Activated T-cell treated with anti-CD3 and anti-CD28 coated beads, Interleukin-2, amount 50 U/mL, for 48 hours (primary cell): ENCODE results near the gene C1orf105.

Experiments used
- DNase-seq, 2 experiments: peaks; one replicate each; pipeline ENCODE4 v3.0.0-alpha.2; 2020

The C1orf105 gene

DNA sequence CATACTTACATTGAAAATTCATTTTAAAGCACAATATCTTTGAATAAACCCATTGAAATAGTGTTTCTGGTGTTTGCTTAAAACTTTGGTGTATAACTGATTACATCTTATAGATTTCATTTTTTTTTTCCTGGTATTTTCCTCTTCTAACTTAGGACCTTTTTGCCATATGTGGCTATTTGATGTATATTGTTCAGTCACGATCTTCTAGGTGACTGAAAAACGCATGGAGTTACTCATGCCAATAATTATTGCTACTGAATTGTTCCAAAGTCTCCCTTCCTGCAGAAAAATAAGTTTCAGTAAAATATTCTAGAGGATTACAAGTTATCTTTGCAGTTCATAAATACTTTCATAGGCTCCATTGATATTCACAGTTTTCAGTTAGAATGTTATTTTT is 22.9 kb upstream of the C1orf105 start:
- DNase-seq = no peak

DNA sequence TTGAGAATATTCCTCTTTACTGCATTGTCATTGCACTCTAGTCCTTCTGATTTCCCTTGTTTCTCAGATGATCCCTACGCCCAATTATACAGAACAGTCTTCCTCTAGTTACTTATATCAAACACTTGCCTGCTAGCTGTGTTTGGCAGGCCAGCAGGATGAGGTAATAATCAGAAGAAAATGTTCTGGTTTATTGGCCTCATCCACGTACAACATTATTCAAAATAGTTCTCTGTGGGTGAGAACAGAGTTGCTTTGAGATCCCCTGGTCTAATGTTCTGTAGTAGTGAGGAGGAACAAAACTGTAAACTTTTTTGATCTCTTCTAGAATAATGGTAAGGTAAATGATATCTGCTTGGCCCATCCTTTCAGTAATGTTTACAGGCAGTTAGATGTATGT is 22.3 kb upstream of the C1orf105 start:
- no peak for DNase-seq

DNA sequence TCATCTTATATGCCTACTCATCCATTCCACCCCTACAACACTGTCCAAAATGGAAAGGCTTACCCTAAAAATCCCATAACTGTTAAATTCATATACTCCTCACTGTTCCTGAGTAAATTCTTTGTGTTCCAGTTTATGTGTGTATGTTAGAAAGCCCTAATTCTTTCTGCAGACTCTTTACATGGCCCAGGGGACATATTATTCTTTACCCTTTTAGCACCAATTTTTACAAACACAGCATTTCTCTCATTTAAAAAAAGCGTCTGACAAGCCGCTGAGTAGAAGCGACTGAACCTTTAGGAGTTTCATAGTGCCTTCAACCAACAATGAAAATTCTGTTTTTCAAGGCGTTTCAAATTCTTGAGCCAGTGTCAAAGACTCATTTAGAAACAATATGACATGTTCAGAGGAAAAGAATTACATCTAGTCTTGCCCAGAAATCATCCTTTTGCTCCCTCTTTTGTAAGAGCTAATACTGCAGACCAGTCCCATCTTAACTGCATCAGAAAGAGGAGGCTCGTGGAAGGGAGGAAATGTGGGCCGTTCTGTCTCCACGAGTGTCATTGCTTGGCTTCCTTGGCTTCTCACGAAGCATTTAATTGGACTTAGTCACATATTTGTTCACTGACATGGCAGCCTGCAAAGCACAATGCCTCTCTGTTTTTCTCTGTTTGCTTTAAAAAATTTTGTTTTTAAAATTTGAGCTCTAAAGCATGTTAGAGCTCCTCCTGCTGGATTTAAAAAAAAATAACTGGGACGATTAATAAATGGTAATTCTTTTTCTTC is 21.3 kb upstream of the C1orf105 start:
- DNase-seq = peak; percentile 45 to 47

DNA sequence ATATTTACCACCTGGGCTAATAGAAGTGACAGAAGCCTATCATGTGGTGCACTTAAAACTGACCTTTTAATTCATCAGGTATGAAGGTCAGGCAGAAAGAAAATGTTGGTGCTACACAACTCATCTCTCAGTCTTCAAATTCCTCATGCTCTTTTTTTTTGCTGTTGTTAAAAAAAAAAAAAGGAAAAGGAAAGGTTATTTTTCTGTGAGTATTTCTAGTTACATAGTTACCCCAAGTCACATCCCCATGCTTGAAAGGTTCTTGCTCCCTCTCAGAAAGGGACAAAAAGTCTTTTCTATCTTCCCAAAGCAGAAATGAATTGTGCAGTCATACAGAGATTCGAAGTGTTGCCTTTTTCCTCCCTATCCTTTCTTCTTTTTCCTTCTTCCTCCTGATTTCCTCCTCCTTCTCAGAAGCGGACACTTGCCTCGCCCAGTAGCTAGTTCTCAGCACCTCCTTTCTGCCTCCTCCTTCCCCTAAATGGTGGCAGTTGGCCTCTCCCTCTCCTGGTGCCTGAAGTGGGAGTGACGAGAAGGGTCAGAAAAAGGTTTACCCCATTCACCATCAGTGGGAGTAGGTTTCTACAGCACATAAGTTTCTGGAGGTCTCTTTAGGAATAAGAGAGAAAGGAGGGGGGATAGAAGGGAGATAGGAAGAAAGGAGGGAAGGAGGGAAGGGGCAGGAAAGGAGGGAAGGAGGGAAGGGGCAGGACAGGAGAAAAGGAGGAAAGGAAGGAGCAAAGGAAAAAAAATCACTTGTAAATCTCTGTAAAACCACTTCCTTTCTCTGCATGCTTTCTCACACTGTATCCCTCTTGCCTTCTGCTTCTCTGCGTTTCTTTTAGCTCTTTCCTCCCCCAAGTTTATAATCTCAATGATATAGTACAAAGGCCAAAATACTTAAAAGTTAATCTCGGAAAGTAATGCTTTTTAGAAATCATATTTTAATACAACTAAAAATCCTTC is 20.4 kb upstream of the C1orf105 start:
- DNase-seq = no peak

DNA sequence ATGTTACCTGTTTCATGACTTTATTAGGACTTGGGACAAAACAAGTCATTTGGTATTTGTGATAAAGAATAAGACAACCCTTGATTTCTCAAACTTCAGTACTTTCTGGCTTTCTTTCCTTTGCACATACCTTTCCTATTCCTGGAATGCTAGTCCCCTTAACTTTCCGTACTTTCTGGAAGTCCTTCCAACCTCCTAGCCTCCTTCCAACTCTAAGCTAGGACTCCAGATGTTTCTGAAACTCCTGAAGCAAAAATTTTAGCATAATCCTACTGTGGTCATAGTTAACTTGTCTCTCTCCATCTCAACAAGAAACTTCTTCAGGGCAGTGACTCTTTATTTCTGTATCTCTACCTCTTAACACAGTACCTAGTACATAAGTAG is 19.8 kb upstream of the C1orf105 start:
- DNase-seq = no peak

DNA sequence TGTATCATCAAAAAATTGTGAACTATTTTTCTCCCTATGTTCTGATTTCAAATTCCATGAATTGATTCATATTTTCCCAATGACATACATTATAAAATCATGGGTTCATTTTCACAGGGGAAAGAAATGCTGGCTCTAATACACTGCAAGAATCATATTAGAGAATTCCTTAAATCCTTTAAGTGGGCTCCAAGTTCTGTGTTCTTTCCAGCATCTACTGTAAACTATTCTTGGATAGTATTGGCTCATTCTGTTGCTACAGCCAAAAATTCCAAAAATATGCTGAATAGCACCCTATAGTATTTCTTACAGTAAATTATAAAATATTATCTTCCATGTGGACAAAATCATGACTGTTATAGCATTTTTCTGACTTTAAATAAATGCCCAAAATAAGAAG is 19.0 kb upstream of the C1orf105 start:
- no peak for DNase-seq

DNA sequence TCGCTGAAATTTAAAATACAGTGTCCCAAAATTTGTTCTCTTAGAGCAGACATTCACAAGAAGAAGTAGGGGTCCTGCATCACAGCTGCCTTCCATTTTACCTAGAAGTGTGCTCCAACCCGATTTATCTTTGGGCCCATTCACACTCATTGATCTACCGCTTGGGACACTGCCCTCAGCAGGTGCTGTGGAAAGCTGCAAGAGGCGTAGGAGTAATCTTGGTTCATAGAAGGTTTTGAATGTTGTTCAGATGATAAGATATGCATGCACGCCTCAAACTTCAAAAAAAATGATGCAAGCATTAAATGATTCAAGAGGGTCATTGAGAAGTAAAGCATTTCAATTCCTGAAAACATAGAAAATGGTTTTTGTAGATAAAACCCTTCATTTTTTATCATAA is 18.6 kb upstream of the C1orf105 start:
- DNase-seq = no peak

DNA sequence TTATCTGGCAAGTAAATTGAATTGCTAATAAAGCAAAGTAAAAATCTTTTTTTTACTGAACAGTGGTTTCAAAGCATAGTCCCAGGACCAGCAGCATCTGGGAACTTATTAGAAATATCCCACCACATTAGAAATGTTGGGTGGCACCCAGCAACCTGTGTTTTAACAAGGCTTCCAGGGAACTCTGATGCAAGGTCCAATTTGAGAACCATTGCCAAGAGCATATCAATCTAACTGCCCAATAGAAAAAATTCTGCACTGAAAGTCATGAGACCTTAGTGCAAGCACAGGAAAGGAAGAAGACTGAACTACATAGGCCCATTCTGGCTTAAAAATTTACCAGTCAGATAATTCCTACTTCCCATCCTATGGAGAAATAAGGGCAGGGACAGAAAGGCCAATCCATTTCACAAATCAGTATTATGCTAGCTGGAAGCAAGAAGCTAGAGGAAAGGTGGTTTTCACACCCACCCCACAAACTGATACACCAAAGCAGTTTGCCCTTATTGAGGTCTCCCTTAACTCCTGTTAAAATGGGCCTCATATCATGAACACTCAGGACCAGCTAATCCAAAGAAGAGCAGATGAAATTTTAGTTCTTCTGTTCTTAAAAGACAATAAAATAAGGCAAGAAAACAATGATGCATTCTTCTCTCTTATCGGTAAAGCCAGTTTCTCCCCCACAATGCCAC is 17.5 kb upstream of the C1orf105 start:
- no peak for DNase-seq

DNA sequence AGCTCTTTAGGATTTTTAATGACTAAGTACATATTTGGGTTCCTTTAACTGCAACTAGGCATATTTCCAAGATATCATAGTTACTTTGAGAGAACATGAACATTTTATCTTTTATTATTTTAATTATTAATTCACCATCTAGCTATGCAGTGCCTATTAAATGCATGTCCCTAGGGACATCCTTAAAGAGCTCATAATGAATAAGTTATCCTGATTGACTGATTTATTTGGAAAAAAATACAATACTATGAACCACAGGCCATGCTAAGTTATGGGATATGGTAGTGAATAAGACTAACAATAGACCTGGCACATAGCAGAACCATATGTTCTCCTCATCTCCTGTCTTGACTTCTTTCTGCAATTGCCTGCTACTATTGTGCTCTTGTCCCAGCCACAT is 16.4 kb upstream of the C1orf105 start:
- no peak for DNase-seq

DNA sequence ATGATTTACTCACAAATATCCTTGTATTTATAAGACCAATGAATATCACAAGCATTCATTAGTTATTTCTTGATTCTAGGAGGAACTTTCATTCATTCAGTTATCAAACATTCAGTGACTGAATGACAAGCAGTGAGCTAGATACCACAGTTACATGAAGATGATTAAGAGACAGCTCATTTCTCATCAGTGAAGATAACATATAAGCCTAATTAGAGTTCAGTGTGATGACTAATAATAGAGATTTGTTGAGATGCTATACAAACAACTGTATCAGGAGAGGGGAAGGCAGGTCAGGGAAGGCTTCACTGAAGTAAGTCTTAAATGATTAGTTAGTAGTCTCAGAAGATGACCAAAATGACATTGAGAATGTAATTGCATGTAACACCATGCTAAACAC is 14.6 kb upstream of the C1orf105 start:
- no peak for DNase-seq

DNA sequence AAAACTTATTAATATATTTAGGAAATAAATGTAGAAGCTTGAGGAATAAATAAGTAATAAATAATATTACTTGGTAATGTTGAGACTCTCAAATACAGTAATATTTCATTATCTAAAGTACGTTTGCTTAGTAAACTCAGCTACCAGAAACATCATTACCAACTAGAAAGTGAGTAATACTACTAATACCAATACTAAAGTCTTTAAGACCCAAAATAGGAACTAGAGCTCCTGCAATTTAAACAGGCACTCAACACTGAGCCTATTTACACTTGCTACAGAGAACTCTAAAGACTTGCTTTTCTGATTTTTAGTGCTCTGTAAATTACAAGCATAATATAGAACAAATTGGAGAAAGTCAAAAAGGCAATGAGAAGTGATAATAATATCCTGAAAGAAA is 13.5 kb upstream of the C1orf105 start:
- DNase-seq = no peak

DNA sequence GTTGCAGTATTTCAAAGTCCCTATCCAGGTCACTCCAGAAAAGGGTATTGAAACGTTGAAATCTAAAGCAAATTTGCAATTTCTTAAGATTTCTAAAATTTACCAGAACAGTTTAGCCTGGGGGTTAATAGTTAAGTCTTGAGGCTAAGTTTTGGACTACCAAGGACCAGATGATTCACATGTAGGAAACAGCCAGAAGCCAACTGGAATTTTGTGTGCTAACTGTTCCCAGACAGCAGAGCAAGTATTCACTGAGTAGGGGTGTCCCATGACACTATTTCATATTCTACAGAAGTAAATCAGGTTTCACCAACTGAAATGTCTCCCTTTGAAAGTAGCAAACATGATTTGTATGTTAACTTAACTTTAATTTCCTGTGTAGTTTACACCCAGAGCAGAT is 11.5 kb upstream of the C1orf105 start:
- DNase-seq = no peak

DNA sequence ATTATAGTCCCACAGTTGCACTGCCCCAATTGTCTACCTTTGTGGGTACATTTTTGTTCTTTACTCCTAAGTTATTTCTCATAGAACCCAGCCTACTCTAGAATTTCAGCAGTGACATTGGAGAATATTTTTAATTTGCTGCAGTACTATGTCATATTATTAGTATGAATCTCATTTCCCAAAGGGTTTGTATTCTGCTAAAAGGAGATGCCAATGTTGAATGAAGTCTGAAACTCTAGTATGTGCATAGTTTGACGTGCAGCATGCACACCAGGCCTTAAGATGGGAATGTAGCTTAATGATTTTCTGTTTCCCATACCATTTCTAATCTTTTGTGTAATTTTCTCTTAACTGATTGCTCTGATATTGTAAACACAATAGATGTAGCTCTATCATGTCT is 10.5 kb upstream of the C1orf105 start:
- no peak for DNase-seq

DNA sequence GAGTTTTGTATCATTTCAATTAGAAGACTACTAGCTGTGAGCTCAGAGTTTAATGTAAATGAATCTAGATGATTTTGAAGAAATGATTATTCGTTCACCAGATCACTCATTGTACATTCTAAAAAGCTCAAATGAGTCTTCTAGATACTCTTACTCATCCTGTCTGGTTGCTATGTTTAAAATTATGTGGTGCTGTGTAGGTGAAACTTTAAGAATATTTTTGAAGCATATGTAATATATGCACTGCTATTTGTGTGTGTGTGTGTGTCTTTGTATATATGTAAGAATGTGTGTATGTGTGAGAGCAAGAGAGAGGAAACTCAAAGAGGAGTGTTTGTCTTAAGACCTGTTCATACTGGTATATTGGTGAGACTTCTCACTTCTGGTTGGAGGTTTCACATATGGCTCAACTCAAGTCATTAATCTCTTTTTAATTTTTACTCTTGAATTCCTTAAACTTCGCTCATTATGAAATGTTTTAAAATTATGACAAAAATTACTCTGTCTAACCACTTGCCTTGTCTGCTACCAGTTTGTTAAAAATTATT is 8.6 kb upstream of the C1orf105 start:
- no peak for DNase-seq

DNA sequence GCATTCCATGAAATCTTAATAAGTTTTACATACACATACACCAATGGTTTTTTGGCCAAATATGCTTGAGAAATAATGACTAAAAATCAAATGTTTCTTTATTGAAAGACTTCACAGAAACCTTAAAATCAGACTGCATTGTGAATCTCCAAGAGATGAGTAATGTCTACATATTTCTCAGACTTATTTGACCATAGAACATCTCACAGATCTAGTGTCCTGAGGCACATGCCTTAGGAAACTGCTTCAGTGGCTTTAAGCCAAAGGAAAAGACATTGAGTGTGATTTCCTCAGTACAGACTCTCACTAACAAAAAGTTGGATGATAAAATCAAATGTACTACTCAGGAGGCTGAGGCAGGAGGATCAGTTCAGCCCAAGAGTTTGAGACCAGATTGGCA is 6.2 kb upstream of the C1orf105 start:
- DNase-seq = no peak

DNA sequence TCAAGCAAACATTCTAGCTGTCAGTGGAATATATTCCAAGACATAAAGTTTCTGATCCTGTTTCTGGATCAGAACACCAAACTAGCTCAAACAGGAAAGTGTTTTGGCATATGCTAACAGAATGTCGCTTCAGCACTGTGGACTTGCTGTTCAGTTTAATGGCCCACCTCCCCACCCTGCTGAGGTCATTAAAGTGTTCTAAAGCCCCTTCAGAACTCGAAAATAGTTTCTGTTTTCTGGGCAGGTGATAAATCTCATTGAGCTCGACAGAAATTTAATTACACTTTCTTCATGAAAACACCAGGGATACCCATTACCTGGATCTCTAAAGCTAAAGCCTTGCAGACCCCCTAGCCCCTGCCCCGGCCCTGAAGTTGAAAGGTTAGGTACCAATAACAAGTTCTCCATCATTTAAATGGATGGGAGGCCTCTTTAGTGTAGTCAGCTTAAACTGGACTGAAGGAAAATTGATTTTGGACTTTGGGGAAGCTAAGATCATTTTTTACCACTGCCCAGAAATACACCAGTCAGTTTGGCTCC is 3.9 kb upstream of the C1orf105 start:
- DNase-seq = no peak

DNA sequence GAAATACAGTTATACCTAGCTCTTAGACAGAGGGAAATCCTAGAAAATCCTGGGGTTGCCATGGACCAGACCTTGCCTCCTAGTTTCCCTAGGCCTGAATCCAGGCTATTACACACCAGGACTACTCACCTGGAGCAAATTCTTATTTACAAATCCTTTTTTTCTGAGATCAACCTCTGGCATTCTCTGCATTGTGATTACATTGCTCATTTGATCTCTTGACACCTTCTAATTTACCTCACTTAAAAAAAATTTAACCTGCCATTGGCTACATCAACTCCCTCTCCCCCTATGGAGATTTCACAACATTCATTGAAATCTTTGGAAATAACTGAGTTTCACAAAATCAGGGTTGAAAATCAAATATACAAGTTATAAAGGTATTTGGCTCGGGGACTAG is 2.9 kb upstream of the C1orf105 start:
- DNase-seq = no peak

DNA sequence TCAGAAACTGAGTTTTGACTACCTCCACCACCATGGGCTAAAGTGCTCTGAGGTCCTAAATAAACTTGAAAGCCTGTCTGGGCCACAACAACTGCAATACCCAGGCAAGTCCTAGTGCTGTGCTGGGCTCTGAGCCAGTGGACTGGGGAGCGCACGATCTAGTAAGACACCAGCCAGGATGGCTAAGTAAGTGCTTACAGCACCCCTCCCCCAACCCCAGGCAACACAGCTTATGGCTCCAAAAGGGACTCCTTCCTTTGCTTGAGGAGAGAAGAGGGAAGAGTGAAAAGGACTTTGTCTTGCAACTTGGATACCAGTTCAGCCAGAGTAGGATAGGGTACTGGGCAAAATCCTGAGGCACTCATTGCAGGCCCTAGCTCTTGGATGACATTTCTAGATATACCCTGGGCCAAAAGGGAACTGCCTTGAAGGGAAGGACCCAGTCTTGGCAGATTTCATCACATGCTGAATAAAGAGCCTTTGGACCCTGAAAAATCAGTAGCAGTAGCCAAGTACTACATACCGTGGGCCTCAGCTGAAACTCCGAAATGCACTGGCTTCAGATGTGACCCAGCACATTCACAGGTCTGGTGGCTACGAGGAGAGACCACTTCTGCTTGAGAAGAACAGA is 1.6 kb downstream of the C1orf105 start:
- no peak for DNase-seq

DNA sequence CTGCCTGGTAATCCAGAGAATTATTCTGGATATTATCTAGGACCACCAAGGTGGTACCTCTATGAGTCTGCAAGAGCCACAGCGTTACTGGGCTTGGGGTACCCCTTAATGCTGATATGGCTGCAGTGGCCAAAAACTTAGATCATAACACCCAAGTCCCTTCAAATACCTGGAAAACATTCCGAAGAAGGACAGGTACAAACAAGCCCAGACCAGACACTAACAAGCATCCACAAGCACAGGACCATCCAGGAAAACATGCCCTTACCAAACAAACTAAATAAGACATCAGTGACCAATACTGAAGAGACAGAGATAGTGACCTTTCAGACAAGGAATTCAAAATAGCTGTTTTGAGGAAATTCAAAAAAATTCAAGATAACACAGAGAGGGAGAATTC is 2.9 kb downstream of the C1orf105 start:
- no peak for DNase-seq

DNA sequence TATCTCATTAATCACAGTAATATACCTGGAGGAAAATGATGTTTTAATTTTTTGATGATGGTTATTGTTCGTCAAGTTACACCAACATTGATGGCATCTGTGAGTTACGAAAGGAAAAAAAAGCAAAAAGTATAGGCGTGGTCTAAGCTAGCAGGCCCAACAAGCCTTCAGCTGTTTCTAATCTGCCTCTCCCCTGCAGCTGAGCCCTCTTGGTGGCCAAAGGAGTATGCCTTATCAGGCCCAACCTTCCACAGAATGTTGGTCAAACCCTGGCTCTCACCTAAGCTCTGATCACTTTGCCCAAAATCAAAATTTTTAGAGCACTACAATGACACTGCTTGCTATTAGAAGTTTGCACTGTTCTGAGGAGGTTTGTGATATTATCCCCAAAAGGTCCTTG is 4.9 kb downstream of the C1orf105 start:
- no peak for DNase-seq

DNA sequence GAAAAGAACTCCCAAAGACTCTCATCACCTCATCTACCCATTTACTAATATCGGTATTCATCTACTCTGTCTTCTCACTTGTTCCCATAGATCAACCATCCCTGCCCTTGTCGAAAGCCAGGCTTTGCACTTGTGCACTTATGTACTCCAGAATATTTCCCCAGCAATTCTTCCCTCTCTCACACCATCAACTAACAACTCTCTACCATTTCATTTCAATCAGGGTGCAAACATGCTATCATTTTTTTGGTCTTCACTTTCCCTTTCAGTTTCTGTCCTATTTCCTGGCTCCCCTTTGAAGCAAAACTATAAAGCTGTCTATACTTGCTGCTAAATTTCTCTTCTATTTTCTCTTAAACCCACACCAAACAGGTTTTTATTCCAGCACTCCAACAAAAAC is 6.7 kb downstream of the C1orf105 start:
- no peak for DNase-seq

DNA sequence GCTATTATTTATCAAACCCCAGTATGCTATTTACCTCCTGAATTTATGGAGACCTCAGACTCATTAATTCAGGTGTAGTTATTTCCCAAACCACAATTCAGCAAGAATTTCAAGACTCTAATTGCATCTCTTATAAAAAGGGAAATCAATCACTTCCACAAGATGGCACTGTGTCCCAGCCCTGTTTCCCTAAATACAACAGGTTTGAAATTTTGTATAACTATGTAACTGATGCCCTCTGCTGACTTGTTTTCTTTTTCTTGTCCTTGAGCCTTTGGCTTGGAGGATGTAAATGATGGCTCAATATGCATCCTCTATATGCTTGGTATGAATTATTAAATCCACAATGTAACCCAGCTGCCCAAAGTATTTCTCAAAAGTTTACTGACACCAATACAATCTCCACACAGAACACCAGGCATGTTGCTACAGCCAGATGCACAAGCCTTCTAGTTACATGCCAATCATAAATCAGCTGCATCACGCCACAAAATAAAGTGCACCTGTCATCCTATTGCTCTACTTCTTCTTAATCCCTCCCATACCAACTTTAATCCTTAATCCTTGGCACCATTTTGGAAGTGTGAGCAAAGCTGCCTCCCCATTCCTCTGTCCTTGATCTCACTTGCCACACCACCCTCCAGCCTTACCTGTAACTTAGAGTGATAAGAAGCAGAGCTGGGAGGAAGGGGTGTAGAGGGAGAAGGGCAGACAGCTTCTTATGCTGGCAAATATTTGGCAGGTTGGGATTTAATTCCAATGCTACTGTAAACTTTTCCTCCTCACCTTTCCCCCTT is 9.0 kb downstream of the C1orf105 start:
- no peak for DNase-seq
